Measurements from ENCODE around the gene PABPC1L.

The PABPC1L gene

DNA sequence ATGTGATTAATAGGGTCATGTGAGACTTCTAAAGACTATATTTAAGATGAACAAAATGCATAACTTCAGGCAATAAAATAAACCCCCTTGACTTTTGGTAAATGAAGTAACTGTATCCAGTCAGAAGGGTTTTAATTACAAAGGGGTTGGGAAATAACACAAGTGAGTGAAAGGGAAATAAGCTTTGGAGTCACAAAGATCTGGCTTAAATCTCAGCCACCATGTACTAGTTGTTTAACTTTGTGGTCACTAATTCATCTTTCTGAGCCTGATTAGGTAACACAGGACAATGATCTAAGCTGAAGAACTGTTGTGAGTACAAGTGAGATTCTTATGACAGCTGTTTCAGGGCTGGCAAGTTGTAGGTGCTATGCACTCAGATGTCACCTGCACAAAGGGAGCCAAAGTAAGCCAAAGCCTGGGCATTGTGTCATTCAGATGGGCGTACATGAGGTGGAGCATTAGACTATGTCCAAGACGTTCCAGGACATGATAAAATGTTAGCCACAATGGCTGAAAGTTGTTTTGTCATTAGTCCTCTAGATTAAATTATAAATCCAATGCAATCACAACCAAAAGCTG lies 36.5 kb downstream of the PABPC1L start:
- DNase-seq: no peak

- DNase-seq: no peak
Observed at GRCh38 chr20:44948107-44948506, 38.2 kb downstream of the PABPC1L start.

DNA sequence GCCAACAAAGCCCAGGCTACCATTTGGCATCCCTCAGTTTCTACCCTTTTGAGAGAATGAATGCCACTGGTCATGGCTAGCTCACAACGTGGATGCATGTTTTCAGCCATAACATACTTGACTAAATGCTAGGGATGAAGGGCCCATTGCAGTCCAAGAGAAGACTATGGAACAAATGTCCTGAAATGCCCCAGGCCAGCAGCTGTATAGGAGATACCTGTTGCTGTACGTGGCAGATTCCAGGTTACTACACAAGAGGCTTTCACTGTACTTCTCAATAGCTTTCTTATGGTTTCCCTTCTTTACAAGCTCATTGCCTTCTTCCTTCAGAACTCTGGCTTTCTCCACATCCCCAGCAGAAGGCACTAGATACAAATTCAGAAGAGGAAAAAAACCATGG lies 38.7 kb downstream of the PABPC1L start:
- no peak for DNase-seq

- DNase-seq: no peak
Observed at GRCh38 chr20:44950368-44950767, 40.5 kb downstream of the PABPC1L start.

DNA sequence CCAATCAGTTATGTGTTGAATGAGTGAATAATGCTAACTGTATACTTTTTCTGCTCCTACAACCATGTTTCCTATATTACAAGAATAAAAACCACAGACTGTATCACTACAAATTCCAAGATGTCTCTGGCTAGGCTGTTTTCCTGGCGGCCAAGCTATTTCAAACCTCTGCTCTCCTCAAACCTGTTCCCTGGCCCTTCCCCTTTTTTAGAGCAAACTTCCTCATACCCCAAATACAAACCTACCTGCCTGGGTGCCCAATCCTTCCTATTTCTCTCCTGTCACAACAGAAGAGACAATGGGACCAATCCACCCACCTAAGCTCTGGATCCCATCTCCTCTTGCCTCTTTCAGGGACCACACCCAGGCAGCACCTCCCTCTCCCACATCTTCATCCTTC lies 42.9 kb downstream of the PABPC1L start:
- no peak for DNase-seq

- DNase-seq: no peak
Observed at GRCh38 chr20:44954211-44954610, 44.4 kb downstream of the PABPC1L start.

GRCh38 chr20:44955270-44955669 lies 45.4 kb downstream of the PABPC1L start:
- no peak for DNase-seq

GRCh38 chr20:44956410-44956809 lies 46.5 kb downstream of the PABPC1L start:
- DNase-seq: no peak

DNA sequence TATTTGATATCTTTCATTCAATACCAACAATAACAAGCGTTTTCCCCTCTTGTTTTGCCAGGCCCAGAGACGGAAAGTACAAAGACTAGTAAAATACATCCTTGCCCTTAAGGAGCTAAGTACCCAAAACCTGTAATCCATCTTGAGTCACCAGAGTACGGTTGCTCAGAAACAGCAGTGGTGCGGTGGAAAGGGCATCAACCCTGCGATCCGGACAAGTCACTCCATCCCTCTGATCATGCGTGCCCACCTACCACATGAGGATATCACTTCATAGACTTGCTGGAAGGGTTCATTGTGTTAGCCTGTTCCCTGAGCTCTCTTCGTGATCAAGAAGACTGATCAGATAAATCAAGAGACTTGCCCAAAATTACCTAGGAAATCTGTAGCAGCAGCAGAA lies 48.4 kb downstream of the PABPC1L start:
- DNase-seq: no peak

DNA sequence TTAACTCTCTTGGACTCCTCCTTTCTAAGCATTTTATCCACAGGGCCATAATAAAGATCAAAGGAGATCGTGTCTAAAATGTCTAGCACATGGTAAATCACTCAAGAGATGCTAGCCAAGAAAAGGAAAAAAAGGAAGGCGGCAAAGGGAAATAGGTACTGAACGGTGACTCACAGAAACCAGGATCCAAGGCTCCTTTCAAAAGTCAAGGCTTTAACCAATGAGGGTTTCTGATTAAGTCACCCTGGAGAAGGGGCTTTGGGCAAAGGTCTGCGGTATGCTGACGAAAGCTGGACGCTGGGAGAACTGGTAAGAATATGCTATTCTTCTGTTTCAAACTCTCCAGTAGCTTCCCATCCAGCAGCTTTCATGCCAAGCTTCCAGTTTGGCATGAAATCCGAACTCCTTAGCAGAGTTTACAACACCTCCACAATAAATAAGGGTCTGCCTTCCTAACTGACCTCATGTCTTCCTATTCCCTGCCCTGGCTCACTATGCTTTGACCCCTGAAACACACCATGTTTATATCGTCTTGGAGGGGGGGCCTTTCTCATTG lies 49.3 kb downstream of the PABPC1L start:
- no peak for DNase-seq

DNA sequence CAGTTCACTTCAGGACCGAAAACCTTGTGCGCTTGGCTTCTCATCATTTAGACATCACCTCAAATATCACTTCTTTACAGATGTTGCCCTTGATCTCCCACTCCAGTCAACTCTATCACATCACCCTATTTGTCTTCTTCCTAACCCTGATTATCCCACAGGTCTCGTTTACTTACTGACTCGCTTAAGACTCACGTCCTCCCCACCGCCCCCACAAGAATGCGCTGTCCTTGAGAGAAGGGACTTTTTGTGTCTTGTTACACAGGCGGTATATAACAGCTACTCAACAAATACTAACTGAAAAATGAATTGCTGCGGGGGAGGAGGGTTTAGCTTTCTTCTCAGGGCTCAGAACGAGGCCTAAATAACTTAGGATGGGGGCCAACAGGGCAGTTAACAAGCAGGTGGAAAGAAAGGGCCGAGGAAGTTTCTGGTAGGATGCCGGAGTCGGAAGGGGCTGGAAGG lies 49.8 kb downstream of the PABPC1L start:
- no peak for DNase-seq

DNA sequence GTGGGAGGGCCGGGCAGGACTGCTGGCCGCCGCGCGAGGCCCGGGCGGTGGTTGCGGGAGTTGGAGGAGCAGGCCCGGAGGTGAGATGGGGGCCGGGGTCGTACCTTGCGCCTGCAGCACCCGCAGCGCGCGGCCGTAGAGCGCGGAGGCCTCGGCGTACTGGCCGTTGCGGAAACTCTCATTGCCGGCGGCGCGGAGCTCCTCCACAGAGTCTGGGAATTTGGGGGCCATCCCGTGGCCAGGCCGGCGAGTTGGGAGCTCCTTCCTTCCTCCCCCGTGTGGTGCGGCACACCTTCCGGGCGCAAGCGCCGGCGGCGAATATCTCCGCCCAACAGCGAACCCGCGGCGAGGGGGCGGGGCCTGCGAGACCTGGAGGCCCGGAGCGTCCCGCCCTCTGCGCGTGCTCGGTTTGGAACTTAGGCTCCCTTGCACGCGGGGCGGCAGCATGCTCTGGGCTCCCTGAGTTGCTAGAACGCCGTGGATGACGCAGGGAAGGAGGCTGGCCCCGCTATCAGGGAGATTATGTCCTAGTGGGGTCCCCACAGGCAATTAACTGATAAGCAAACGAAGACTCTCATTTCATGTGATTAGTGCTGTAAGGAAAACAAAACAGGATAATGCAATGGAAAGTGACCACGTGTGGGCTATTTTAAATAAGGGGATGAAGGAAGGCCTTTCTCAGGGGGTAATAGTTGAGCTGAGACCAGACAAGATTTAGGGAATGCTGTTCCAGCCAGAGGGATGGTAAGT lies 50.4 kb downstream of the PABPC1L start, which contains the start of gene TOMM34:
Gene TOMM34, minus strand, starts transcription at position 295 of the 750 bp plus-strand sequence. Its CDS starts 64 bp downstream, at position 231.
- DNase-seq: peak; percentile 87

DNA sequence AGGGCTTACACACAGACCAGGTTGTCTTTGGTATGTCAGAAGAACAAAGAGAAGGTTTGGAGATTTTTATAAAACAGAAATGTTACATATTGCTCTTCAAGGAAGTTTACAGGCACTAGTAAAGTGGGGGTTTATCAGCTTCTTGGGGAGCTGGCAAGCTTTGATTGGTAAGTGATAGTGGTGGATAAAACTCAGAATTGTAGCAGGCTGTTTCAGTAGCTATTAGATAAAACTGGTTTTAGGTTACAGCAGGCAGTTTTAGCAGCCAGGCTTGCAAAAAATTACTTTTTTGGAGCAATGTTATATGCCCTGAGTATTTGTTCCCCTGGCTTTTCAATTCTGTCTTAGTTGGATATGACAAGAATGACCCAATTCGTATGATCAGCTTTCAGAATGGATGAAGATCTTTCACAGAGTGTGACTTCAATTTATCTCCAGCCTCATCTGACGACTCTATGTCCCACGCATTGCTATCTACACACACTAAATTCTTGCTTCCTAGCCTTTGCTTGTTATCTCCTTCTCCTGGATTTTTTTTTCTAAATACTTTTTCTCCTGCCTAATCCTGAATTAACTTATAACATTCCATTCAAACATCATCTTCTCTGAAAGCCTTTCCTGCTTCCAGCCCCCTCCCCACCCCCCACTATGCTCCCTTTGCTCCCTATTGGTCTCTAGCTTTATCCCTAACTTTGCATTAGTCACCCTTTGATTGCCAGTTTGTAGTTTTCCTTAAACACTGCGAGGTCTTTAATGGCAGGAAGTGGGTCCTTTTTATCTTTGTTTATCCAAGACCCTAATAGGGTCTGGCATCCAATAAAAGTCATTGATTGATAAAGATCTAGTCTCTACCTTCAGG lies 51.4 kb downstream of the PABPC1L start:
- DNase-seq: no peak

DNA sequence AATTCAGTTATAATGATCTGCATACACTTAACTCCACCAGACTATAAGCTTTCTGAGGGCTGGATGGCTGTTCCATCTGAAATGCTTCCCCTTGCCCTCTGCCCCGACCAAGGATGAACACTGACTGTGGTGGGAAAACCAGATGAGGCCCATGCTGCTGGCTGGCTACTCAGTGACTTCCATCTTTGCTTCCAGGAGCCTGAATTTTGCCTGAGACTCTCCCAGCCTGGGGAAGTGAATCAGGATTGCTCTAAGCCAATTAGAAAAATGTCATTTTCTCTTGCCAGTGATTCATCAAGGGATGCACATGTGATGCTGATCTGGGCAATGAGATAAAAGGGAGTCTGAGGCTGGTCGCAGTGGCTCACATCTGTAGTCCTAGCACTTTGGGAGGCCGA lies 52.0 kb downstream of the PABPC1L start:
- DNase-seq: no peak

DNA sequence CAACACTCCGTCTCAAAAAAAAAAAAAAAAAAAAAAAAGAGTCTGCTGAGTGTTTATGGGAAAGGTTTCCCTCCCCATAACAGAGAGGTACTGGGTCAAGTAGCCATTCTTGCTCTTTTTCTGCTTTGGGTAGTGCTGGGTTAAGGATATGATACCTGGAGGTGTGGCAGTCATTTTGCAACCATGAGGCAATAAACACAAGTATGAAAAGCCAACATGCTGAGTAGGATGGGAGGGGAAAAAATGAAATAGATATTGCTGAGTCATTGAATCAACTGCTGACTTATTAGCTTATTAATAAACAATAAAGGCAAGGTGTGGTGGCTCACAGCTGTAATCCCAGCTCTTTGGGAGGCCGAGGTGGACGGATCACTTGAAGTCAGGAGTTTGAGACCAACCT lies 52.6 kb downstream of the PABPC1L start:
- no peak for DNase-seq

GRCh38 chr20:44963325-44964215 lies 53.7 kb downstream of the PABPC1L start:
- no peak for DNase-seq

DNA sequence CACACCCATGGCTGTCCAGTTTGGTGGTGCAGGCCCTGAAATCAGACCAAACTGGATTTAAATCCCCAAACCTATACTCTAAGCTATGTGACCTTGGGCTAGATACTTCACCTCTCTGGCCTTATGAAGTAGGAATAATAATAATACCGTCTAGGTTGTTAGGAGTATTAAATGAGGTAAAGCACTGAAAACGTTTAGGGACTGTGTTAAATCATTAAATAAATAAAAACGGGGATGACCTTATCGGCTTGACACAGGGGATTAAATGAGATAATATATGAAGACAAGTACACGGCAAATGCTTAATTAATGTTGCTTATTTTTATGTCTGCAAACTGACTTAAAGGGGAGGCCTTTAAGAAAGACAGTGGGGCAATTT lies 55.8 kb downstream of the PABPC1L start:
- DNase-seq: no peak

DNA sequence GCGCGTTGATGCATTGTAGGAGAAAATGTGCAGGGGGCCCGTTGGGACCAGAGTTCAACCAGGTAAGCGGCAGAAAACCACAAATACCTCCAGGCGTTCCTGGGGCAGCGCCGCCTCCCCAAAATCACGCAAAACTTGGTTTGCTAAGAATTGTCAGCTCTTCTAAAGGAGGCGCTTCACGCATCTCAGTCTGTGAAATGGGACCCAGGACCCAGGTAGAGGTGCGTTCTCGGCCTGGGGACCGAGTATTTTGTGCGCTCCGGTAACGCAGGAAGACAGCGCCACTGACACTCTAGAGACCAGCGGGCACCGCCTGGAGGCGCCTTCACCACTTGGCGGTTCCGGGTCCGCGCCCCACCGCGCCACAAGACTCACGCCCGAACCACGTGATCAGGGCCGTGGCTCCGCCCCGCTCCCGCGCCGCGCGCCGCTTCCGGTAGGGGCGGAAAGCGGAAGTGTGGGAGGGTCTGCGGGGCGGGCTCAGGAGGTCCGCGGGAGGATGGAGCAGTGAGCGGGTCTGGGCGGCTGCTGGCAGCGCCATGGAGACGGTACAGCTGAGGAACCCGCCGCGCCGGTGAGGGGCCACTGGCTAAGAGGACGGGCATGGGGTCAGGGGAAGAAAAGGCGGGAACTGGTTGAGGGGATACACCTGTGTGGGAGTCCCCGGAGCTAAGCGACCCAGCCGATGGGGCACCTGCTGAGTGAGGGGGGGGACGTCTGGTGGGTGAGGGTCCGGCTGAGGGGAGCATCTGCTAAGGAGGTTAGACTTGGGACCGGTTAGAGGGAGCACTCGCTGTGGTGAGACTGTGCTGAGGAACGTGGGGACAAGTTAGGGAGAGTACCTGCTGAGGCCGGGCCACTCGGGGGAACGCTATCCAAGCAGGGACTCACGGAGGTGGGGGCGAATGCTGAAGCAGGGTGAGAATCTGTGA lies 56.4 kb downstream of the PABPC1L start, which contains the start of gene STK4:
Gene STK4, plus strand, starts transcription at position 483 of the 932 bp plus-strand sequence. Its CDS starts 57 bp downstream, at position 540.
- peak; percentile 53 for DNase-seq

GRCh38 chr20:44967207-44967807 lies 57.4 kb downstream of the PABPC1L start:
- DNase-seq: no peak

DNA sequence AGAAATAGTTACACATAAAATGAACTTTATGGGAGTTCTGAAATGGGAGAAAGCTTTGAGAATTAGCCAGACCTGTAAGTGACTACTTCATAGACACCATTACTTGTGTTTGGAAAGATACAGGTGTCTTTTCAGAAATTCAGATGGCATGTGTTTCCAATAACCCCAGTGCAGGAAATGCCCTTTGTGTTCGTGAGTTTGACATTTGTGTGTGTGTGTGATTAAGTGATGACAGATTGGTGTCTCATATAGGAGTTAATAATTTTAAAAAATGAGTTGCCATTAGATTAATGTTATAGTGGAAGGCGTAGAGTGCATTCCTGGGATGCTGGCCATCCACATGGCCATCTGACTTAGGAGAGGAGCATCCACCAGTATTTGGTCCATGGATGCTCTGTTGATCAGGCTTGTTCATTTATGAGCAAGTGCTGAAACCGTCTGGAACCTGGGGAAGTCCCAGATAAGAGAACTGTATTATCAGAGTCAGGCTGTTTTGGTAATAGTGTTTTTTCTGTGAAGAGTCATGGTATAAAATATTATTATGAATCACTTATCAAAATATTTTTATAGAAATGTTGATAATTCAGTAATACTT lies 59.5 kb downstream of the PABPC1L start:
- no peak for DNase-seq
